GM18870 (cell line): ENCODE measurements around the gene EPS8.
"Not testable (repeated sequence)": the region's sequence is repeated elsewhere in the genome, so short reads cannot be mapped to it uniquely, and the experiment has no call there.

Experiments
- ATAC-seq: cut with Tn5 transposase; IDR thresholded peaks from one replicate; pipeline ENCODE4 v1.9.1; 2021; ENCODE audit warnings: moderate library complexity; ENCODE audit not compliant: unreplicated experiment

EPS8 gene

DNA sequence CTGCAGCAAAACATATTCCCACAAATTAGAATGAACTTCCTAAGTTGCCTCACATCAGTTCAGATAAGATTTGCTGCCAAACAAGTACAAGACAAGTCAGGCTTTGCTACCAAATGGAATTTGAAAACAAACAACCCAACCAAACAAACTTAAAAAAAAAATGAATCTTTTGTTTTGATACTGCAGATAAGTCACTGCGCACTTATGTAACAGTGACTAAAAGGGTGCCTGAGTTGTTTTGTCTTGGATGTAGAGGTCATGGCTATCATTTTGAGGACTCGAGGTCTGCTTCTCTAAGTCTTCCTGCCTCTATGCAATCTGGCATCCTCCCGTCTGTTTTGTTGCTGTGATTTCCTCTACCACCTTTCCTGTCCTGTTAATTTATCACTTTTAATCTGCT lies 11.1 kb upstream of the EPS8 start:
- ATAC-seq = no peak

DNA sequence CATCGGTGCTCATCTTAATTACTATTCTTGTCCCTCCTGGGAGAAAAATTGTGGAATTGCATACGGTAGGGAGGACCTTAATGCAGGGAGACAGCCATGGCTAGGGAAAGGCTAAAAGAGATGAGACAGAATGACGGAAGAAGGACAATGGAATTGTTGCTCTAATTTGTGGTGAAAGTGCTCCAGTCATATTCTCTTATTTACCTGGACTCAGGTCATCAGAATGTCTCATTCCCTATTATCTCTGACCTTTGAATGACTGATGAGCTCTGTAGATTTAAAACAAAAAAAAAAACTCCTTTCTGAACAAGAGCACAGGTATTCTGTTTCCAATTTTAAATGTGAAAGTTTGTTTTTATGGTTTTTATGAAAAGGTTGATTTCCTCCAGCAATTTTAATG lies 8.6 kb upstream of the EPS8 start:
- ATAC-seq = no peak

DNA sequence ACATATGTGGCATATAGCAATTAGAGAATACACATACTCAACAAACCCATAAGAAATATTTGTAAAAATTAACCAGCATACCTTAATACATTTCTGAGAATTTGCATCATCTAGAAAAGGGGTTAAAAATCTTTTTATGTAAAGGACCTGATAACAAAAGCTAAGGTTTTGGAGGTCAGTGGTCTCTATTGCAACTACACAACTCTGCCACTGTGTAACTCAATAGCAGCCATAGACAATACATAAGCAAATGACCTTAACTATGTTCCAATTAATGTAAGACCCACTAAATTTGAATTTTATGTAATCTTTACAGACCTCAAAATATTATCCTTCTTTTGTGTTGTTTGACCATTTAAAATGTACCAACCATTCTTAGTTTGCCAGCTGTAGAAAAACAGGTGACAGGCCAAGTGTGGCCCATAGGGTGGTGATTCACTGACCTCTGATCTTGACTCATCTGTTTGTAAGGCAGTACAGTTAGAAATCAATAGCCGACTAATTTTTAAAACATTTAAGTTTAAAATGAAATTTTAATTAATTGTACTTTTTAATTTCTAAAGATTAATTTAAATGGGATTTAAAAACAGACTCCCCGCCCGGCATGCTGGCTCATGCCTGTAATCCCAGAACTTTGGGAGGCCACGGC lies 7.4 kb upstream of the EPS8 start:
- ATAC-seq = no peak

DNA sequence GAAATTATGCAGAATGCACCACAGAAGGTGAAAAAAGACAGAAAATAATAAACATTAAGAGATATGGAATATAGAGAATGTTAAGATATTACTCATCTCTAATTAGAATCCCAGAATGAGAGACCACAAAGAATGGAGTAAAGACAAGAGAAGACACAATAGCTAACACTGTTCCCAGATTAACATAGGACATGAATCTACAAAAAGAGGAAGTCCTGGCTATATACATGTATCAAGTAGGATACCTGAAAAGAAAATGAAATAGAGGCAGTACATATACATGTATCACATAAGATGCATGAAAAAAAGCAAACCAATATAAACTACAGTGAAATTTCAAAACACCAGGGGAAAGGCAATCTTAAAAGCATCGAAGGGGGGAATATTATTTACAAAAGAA lies 5.6 kb upstream of the EPS8 start:
- ATAC-seq = no peak

DNA sequence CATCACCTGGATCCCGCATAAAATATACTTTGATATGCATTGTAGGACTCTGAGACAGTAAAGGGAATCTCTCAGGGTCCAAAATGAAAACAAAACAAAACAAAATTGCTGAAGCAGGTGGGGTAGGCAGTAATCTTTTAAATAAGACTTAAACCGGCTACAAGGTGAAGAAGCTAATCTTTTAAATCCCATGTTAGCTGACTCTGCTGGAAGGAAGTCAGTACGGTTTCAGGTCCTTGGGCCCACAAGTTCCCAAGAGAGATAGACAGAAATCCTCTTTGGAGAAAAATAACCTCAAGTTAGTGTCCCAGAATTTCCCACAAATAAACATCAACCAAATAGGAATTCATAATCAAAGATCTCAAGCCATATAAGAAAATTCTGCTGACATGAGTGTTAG lies 5.0 kb upstream of the EPS8 start:
- no peak for ATAC-seq

DNA sequence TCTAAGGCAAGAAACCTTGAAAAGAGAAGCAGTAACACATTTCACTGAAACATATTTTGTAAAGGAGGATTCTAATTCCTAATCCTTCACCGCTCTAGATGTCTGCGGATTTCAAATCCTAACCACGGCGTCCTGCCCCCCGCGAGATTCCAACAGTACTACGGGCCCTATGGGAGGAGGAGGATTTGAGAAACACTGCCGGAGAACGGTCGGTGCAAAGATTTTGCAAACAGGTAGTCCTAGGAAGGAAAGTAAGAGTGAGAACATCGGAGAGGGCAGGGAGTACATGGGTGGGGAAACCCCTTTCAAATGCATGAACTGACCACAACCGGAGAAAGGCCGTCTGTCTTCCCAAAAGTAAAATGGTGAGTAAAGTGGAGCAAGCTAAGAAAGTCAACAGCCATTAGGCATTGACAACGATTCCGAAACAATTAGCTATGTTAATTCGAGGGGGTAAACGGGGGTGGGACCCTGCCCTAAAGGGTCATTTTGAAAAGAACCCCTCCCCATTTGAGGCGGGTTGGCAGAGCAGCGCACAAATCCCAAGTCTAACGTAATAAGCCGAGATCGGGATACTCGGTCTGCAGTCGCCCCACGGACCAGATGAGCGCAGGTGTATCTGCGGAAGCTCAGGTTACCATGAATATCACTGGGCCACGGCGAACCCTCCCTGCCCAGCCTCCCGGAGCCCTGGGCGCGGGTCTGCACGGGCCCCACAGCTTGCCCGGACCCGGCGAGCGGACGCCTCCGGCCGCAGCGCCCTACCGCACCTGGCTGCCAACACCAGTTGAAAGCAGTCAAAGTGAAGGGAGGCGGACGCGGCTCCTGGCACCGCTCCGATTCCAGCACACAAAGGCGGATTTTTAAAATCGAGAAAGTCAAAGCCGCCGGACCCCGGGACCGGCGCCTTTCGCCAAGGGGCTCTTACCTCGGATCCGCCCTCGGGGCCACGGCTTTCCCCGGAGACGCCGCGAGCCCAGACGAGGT lies 662 bp downstream of the EPS8 start:
- peak; percentile 26 for ATAC-seq

DNA sequence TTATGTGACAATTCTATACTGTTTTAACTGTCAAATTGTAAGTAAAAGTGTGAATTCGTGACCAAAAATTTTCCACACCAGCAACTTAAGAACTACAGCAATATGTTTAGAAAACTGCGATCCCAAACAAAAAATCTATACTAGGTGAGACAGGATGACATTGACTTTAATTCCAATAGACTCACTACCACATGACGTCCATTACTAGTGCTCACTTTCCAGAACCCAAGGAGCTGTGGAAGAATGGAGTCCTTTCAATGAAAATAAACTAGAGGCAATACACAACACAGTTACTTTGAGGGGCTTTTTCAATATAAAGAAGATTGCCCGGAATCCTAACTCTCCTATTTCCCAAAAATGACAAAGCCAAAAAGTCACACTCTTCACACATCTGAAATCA lies 1.4 kb downstream of the EPS8 start:
- ATAC-seq = no peak

DNA sequence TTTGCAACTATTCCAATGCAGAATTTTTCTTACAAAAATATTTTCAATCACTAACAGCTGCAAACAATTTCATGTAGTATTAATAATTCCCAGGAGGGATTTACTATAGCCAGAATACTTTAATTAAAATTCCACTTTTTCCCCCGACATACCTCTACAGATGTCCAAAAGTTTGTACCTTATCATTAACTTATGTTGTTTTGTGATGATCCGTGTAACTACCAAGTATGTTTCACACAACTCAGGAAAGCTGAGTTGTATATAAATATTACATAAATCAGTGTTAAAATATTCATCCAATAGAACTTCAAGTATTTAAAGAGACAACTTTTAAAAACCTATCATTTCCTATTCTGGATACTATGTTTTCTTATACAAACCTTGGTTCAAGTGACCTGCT lies 2.4 kb downstream of the EPS8 start:
- no peak for ATAC-seq

DNA sequence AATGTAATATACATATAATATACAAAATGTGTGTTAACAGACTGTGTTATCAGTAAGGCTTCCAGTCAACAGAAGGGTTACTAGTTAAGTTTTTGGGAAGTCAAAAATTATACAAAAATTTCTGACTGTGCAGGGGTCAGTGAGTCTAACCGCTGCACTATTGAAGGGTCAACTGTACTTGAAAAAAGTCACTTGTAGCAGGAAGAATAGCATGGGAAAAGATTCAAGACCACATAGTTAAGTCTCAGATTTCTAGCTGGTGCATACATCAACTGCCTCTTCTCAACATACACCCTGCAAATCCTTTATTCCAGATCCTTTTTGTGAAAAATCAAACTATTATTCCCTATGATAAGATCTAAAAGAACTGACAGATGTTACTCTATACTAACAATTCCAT lies 5.9 kb downstream of the EPS8 start:
- ATAC-seq = no peak

DNA sequence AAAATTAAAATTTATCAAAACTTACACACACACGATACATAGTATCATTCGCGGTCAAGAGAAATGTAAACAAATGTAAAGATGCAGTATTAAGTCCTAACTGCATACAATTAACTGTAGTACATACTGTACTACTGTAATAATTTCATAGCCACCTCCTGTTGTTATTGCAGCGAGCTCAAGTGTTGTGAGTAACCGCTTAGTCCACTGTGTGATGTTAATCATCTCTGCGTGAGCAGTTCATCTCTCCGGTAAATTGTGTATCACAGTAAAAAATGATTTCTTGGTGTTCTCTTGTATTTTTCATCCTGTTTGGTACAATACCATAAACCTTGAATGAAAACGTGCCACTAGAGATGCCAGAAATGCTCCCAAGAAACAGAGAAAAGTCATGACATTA lies 6.5 kb downstream of the EPS8 start:
- no peak for ATAC-seq

DNA sequence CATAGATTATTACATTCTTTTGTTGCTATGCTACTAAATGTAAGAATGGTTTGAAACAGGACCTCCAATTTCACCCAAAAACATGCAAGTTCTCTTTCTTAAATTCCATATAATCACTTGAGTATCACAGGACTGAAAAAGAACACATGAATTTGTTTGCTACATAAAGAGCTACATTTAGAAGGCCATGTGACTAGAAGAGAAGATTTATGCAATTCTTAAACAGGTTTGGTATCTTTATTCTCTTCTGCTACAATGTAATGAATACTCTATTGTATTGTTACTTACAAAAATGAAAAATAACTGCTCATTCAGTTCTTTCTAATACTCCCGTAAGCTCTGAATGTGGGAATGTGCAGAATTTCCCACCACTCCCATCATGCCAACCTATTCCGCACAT lies 9.3 kb downstream of the EPS8 start:
- ATAC-seq = no peak

DNA sequence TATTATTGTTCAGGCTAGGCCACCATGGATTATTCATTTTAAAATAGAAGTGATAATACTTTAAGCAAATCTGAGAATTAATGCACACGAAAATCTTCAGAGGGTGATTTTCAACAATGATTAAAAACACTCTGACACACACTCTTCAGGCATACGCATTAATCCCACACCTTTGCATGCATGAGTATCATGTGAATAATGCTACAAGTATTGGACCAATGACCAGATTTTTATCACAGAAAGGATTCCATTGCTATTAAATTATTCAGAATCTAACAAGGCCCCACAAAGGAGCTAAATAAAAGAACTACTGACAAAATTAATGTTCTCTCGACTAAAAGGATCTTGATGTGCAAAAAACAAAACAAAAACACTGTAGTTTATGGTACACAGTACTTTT lies 11.1 kb downstream of the EPS8 start:
- no peak for ATAC-seq

DNA sequence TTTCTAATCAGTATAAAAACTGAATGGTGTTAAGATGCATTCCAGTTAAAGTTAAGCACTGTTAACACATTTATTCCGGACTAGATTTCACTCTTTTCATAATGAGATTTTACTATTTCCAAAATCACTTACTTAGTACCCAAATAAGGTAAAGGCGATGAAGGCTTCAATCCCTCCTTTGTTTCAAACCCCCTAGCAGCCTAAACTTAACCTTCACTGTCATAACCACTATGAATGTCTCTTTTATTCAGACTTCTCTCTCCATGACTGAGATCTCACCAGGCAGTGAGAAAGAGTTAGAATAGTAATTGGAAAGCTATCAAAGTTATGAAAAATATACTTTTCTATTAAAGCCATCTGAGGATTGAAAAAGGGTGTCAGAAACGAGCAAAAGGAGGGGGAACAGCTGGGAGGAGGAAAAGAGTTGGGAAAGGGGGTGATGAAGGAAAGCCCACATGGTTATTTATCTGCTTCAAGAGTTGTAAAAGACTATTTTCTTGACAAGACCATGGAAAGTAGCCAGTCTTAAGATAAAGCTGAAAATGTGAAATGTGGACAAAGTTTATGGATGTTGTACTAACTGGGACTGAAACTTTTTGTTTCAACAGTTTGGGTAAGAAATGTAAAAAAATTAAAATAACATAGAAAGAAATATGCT lies 11.7 kb downstream of the EPS8 start:
- ATAC-seq = no peak

DNA sequence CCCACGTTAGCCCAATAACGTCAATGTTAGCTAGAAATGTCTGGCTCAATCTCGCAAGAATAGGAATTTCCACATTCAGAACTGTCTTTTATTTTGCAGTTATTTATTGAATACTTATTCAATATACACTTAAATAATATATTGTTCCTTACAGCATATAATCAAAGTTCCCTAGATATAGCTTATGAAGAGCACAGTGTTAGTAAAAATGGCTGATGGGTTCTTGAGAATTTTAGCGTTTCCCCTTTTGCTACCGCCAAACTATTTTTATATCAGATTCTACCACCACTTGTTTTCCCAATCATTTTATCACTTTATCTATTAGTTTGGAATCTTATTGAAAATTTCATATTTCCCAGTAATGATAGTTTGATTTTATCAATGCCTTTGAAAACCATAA lies 12.7 kb downstream of the EPS8 start:
- ATAC-seq = no peak

DNA sequence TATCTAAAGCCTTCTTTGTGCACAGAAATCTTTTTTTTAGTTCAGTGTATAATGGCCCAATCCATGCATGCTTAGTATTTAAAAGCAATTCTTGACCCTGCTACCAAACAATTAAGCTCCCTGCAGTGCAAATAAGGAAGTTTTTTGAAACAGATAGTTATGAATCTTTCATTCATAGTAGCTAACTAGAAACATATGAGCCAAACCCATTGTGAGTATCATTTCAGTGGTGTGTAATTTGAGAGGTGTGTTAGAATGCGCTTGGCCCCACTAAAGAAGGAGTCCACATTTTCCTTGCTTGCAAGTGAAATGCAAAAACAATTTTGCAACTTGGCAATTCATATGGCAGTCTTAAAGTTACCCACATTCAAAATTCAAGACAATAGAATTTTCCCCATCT lies 14.4 kb downstream of the EPS8 start:
- ATAC-seq = no peak

DNA sequence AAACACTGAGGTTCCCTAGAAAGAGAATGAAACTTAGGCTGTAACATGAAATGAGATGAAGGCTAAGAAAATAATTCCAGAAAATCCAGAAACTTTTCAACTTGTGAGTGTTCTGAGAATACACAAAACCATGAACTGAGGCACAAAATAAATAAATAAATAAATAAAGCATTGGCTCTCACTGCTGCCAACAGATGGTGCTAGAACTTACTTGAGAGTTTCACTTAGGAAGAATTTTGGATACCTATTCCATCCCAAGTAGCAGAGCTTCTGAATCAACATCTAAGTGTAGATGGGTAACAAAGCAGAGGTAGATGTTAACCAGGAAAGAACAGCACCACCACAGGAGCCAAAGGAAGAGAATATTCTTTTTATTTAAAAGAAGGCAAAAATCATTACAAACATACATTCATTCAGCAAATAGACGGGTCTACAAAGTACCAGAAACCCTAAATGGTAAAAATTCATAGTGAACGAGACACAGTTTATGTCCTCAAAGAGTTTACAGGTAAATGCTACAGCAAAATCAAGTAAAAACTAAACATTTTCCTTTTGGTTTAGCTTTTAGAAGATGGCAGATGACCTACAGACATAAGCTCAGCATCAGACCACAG lies 16.7 kb downstream of the EPS8 start:
- no peak for ATAC-seq

DNA sequence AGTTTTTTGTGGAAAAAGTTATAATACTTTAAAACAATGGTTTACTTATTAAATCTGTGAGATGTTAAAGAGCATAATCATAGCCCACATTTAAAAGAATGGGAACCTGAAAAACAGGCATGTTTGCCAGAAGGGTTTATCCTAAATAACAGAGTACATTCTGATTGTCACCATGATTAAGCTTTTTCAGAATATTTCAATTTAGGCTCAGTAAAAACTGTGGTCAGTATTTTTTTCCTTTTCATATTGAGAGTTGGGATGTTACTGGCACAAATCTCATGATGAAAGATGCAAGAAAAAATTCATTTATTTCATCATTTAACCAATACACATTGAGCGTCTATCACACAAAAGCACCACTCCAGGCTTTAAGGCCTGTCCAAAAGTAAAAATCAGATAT lies 18.6 kb downstream of the EPS8 start:
- ATAC-seq = no peak

DNA sequence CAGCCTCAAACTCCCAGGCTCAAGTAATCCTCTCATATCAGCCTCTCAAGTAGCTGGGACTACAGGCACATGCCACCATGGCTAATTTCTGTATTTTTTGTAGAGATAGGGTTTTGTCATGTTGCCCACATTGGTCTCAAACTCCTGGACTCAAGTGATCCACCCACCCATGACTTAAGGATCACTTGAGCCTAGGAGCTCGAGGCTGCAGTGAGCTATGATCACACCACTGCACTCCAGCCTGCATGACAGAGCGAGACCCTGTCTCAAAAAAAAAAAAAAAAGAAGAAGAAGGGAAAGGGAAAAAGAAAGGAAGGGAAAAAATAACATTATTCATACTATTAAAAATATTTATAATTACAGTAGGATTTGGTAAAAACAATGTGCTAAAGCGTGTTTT lies 19.2 kb downstream of the EPS8 start:
- ATAC-seq = no peak

DNA sequence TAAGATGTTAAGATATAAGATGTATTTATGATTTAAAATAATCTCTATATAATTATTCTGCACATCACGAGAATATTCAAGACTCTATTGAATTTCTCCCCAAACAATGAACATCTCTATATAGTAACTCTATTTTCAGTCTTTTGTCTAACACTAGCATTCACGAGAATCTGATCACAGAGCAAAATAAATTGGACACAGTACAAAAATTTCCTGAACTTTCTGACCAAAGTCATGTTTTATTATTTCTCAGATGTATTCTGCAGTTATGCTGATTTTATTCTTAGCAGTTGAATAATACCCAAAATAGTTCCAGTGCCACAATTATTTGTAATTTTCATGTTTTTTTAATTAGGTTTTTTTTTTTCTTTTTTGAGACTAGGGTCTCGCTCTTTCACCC lies 19.6 kb downstream of the EPS8 start:
- ATAC-seq = no peak

DNA sequence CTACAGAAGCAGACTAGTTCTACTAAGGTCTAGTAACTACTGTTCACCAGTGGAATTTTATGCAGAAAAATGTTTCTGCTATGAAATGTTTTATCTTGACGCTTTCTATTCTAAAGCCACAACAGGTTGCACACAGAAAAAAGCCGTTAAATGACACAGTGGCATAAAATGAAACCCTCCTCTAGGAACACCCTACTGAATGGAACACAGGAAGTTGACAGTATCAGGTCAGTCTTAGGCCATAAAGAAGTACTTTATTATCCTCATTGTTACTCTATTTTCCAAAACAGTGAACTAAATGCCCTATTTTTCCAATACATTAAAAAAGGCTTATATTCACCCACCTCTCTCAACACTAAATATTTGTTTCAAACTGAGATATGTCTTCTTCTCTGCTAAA lies 21.9 kb downstream of the EPS8 start:
- no peak for ATAC-seq

DNA sequence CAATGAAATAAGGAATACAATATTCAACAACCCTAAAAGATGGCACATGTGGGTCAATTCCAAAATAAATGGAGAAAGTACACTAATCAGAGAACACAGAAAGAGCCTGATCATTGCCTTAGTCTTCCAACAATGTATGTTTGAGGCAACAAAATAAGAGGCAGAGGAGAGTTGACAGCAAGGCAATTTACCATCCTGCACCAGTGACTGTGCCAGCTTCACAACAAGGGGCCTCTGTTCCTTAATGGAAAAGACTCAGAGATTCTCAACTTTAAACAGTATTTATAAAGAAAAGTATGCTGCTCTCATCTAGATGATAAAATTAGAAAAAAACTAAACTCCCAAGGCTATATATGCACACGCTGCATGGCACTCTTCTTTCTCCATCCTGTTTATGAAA lies 25.9 kb downstream of the EPS8 start:
- no peak for ATAC-seq

DNA sequence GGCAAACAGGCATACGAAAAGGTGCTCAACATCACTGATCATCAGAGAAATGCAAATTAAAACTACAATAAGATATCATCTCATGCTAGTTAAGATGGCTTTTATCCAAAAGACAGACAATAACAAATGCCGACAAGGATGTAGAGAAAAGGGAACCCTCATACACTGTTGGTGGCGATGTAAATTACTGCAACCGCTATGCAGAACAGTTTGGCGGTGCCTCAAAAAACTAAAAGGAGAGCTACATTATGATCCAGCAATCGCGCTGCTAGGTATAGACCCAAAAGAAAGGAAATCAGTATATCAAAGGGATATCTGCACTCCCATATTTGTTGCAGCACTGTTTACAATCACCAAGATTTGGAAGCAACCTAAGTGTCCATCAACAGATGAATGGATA lies 27.0 kb downstream of the EPS8 start:
- ATAC-seq = not testable (repeated sequence)
